ENCODE data around the gene PER3. TPM values are rescaled to one million over a fixed set of nuclear protein-coding genes. Genes with fewer than 3 reads are reported as not detected.

Gene PER3
- total and polyA plus RNA-seq, 9 of the 15 experiments (the other 6 are each of a cell fraction or from before 2014, with no cell fraction given), result 11.9 to 22.5 (median 14.6) TPM

GRCh38 chr1:7879228-7879627, 95.1 kb downstream of the PER3 start:
- Histone ChIP-seq H3K9me1 (ENCODE audit: control insufficient read depth, insufficient read depth, low read length) (no peaks in the 10 kb centered on the region), H3K9me3 (replicated peaks; ENCODE audit: control insufficient read depth, insufficient read depth, low read depth, low read length) (no peaks in the 10 kb centered on the region), H3K36me3 (ENCODE audit: control insufficient read depth, insufficient read depth, low read length) (no peaks in the 10 kb centered on the region), H2AFZ (ENCODE audit: low read depth, low read length) (no peak overlapping the region), H3K27ac (ENCODE audit: extremely low read depth, low read depth, low read length) (no peak overlapping the region), H3K4me1 (replicated peaks in 1 of 2; ENCODE audit: control insufficient read depth in 2 of 2, insufficient read depth in 2 of 2, low read length in 2 of 2) (no peaks in the 10 kb centered on the region), H3K27me3 (ENCODE audit: control insufficient read depth in 2 of 2, insufficient read depth in 2 of 2, low read length in 2 of 2) (peaks cover 4 to 19% of the 10 kb centered on the region in 2 experiments; a peak in 4 of 5 replicates), H3K4me3 (no peak overlapping the region), H3K4me2 (ENCODE audit: insufficient read depth, low read length) (no peak overlapping the region), H3K79me2 (ENCODE audit: control insufficient read depth, insufficient read depth, low read length) (no peaks in the 10 kb centered on the region), H3K9ac (ENCODE audit: insufficient read depth in 1 of 2, low read depth in 2 of 2, low read length in 2 of 2) (no peak overlapping the region), H4K20me1 (replicated peaks; ENCODE audit: control insufficient read depth, insufficient read depth, low read length) (no peaks in the 10 kb centered on the region)
- 5% methylated on average over 3 of the region's 3 CpGs for WGBS (ENCODE audit: insufficient coverage, low coverage, missing lambda C conversion rate)
- DNase-seq (ENCODE audit: extremely low read depth in 1 of 4, low spot score in 3 of 4), result no peak
- no peak for FAIRE-seq
- ATAC-seq, result no peak
- ChIA-PET CTCF (ENCODE audit: low intra/inter-chr PET ratio) (no interaction called here), POLR2A (interaction anchor here (1.5 kb wide), 1 partner anchor 10 kb away, joined by 3 read pairs; no protein-coding TSS in a partner anchor)
- intact Hi-C loops (cut with micrococcal nuclease), result no loop called here
- no TSS peak for BruUV-seq (replicated peaks)
- in situ Hi-C loops (cut with MboI), result no loop called here
- TF ChIP-seq MTF1 (CRISPR knock-in tag; IDR thresholded peaks at IDR 0.05; ENCODE audit: borderline replicate concordance) (no peak), MYNN (IDR thresholded peaks at IDR 0.05) (no peak), MYNN (CRISPR knock-in tag; IDR thresholded peaks at IDR 0.05) (no peak), LARP7 (IDR thresholded peaks at IDR 0.05) (no peak), EHMT2 (IDR thresholded peaks at IDR 0.05) (no peak), FOXA1 (IDR thresholded peaks at IDR 0.05; ENCODE audit: borderline replicate concordance) (no peak), E2F1 (CRISPR knock-in tag; IDR thresholded peaks at IDR 0.05) (no peak), SAFB (IDR thresholded peaks at IDR 0.05; ENCODE audit: borderline replicate concordance, low read depth, low read length) (no peak), TAF7 (tag; IDR thresholded peaks at IDR 0.05) (no peak), RFX5 (IDR thresholded peaks at IDR 0.05; ENCODE audit: low read depth, low read length) (no peak), ZC3H8 (IDR thresholded peaks at IDR 0.05) (no peak), ZNF146 (CRISPR knock-in tag; IDR thresholded peaks at IDR 0.05; ENCODE audit: unreplicated experiment) (no peak), REST (IDR thresholded peaks at IDR 0.05; ENCODE audit: borderline replicate concordance) (no peak), REST (CRISPR knock-in tag; IDR thresholded peaks at IDR 0.05; ENCODE audit: low read depth) (no peak)
- TF ChIP-seq, protein P1, sequence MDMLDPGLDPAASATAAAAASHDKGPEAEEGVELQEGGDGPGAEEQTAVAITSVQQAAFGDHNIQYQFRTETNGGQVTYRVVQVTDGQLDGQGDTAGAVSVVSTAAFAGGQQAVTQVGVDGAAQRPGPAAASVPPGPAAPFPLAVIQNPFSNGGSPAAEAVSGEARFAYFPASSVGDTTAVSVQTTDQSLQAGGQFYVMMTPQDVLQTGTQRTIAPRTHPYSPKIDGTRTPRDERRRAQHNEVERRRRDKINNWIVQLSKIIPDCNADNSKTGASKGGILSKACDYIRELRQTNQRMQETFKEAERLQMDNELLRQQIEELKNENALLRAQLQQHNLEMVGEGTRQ (CRISPR knock-in tag; IDR thresholded peaks at IDR 0.05), result no peak

All from K562 (cell line).